ENCODE data around the gene L3MBTL3. TPM values are rescaled to one million over a fixed set of nuclear protein-coding genes. Genes with fewer than 3 reads are reported as not detected.
"Not testable (repeated sequence)": the region's sequence is repeated elsewhere in the genome, so short reads cannot be mapped to it uniquely, and the experiment has no call there.

Gene L3MBTL3
- total RNA-seq, 1 experiment from 2014 or later: 3.1 TPM

- Histone ChIP-seq H3K36me3 (ENCODE audit: low read depth, low read length) (no peaks in the 10 kb centered on the region), H3K4me3 (ENCODE audit: low read length) (no peak overlapping the region), H3K27ac (ENCODE audit: low read length) (no peak overlapping the region), H3K9ac (ENCODE audit: low read length) (no peak overlapping the region), H3K79me2 (ENCODE audit: low read length) (no peaks in the 10 kb centered on the region), H3K4me1 (ENCODE audit: insufficient read depth, low read length) (no peaks in the 10 kb centered on the region), H4K20me1 (ENCODE audit: low read length) (no peaks in the 10 kb centered on the region), H3K9me2 (replicated peaks; ENCODE audit: low read length) (no peaks in the 10 kb centered on the region), H3F3A (ENCODE audit: low read length, unreplicated experiment) (no peaks in the 10 kb centered on the region), H2AFZ (ENCODE audit: low read length) (no peak overlapping the region), H3K9me3 (ENCODE audit: low read length) (no peaks in the 10 kb centered on the region), H3K27me3 (ENCODE audit: low read length) (no peaks in the 10 kb centered on the region), H3K4me2 (ENCODE audit: low read length) (no peak overlapping the region)
- DNase-seq (no peak), ATAC-seq (no peak)
- CTCF ChIA-PET: no interaction called here
- intact Hi-C loops (cut with micrococcal nuclease): no loop called here
- BruUV-seq (replicated peaks): no TSS peak
- no peak for TF ChIP-seq EZH2phosphoT487 (IDR thresholded peaks at IDR 0.05; ENCODE audit: borderline replicate concordance, low read length)
- TF ChIP-seq EZH2 (IDR thresholded peaks at IDR 0.05; ENCODE audit: low read length, unreplicated experiment): no peak
- TF ChIP-seq CTCF (conservative IDR thresholded peaks at IDR 0.05; ENCODE audit: low read depth, low read length): no peak
- POLR2A ChIA-PET (ENCODE audit: unreplicated experiment): no interaction called here
Observed at GRCh38 chr6:130143709-130144108, 125.3 kb downstream of the L3MBTL3 start.

- no peak for DNase-seq
- Histone ChIP-seq H3F3A (ENCODE audit: low read length, unreplicated experiment) (no peaks in the 10 kb centered on the region), H4K20me1 (ENCODE audit: low read length) (no peaks in the 10 kb centered on the region), H3K27me3 (ENCODE audit: low read length) (no peaks in the 10 kb centered on the region), H3K4me1 (ENCODE audit: insufficient read depth, low read length) (no peaks in the 10 kb centered on the region), H3K9ac (ENCODE audit: low read length) (no peak overlapping the region), H3K9me3 (ENCODE audit: low read length) (no peaks in the 10 kb centered on the region), H3K27ac (ENCODE audit: low read length) (no peak overlapping the region), H3K79me2 (ENCODE audit: low read length) (no peaks in the 10 kb centered on the region), H3K4me3 (ENCODE audit: low read length) (no peak overlapping the region), H2AFZ (ENCODE audit: low read length) (no peak overlapping the region), H3K4me2 (ENCODE audit: low read length) (no peak overlapping the region), H3K36me3 (ENCODE audit: low read depth, low read length) (no peaks in the 10 kb centered on the region), H3K9me2 (replicated peaks; ENCODE audit: low read length) (no peaks in the 10 kb centered on the region)
- ChIA-PET POLR2A (ENCODE audit: unreplicated experiment) (no interaction called here), CTCF (no interaction called here)
- intact Hi-C loops (cut with micrococcal nuclease): no loop called here
- no TSS peak for BruUV-seq (replicated peaks)
- TF ChIP-seq EZH2 (IDR thresholded peaks at IDR 0.05; ENCODE audit: low read length, unreplicated experiment) (no peak), CTCF (conservative IDR thresholded peaks at IDR 0.05; ENCODE audit: low read depth, low read length) (no peak)
- ATAC-seq: no peak
Observed at GRCh38 chr6:130147111-130147510, 128.7 kb downstream of the L3MBTL3 start.

- no peaks in the 10 kb centered on the region for H3F3A ChIP-seq (ENCODE audit: low read length, unreplicated experiment)
- H3K4me1 ChIP-seq (ENCODE audit: insufficient read depth, low read length): no peaks in the 10 kb centered on the region
- no peak overlapping the region for H3K27ac ChIP-seq (ENCODE audit: low read length)
- no peak overlapping the region for H3K9ac ChIP-seq (ENCODE audit: low read length)
- H3K4me2 ChIP-seq (ENCODE audit: low read length): no peak overlapping the region
- no peaks in the 10 kb centered on the region for H3K9me2 ChIP-seq (replicated peaks; ENCODE audit: low read length)
- ATAC-seq: no peak
- intact Hi-C loops (cut with micrococcal nuclease): no loop called here
- DNase-seq: peak; percentile 3
- no TSS peak for BruUV-seq (replicated peaks)
- H3K9me3 ChIP-seq (ENCODE audit: low read length): no peaks in the 10 kb centered on the region
- POLR2A ChIA-PET (ENCODE audit: unreplicated experiment): no interaction called here
- CTCF ChIA-PET: no interaction called here
- no peak for TF ChIP-seq EZH2 (IDR thresholded peaks at IDR 0.05; ENCODE audit: low read length, unreplicated experiment)
- peak; percentile 41 for TF ChIP-seq CTCF (conservative IDR thresholded peaks at IDR 0.05; ENCODE audit: low read depth, low read length)
- no peak for TF ChIP-seq EZH2phosphoT487 (IDR thresholded peaks at IDR 0.05; ENCODE audit: borderline replicate concordance, low read length)
- no peak overlapping the region for H2AFZ ChIP-seq (ENCODE audit: low read length)
- no peak overlapping the region for H3K4me3 ChIP-seq (ENCODE audit: low read length)
- no peaks in the 10 kb centered on the region for H3K79me2 ChIP-seq (ENCODE audit: low read length)
- H3K36me3 ChIP-seq (ENCODE audit: low read depth, low read length): no peaks in the 10 kb centered on the region
- H4K20me1 ChIP-seq (ENCODE audit: low read length): no peaks in the 10 kb centered on the region
- no peaks in the 10 kb centered on the region for H3K27me3 ChIP-seq (ENCODE audit: low read length)
Observed at GRCh38 chr6:130148181-130148580, 129.8 kb downstream of the L3MBTL3 start.

- intact Hi-C loops (cut with micrococcal nuclease); ATAC-seq; CTCF ChIA-PET; H3F3A ChIP-seq (ENCODE audit: low read length, unreplicated experiment); H3K4me2 ChIP-seq (ENCODE audit: low read length); H3K9me2 ChIP-seq (replicated peaks; ENCODE audit: low read length); POLR2A ChIA-PET (ENCODE audit: unreplicated experiment); H3K4me1 ChIP-seq (ENCODE audit: insufficient read depth, low read length); H3K36me3 ChIP-seq (ENCODE audit: low read depth, low read length); DNase-seq; BruUV-seq (replicated peaks); H3K27ac ChIP-seq (ENCODE audit: low read length); H3K9ac ChIP-seq (ENCODE audit: low read length); H4K20me1 ChIP-seq (ENCODE audit: low read length); H2AFZ ChIP-seq (ENCODE audit: low read length); H3K27me3 ChIP-seq (ENCODE audit: low read length); H3K79me2 ChIP-seq (ENCODE audit: low read length); H3K9me3 ChIP-seq (ENCODE audit: low read length); H3K4me3 ChIP-seq (ENCODE audit: low read length): not testable (repeated sequence)
Observed at GRCh38 chr6:130149016-130149415, 130.6 kb downstream of the L3MBTL3 start.
